GM19043 (cell line): ENCODE results near the gene ZNRF1.
A peak's percentile ranks its signal among the peaks of the same experiment; 100 is the strongest.

ENCODE experiments used
- ATAC-seq: cut with Tn5 transposase; IDR thresholded peaks from one replicate; pipeline ENCODE4 v1.9.1; 2021; ENCODE audit warnings: low read depth; ENCODE audit not compliant: unreplicated experiment

Gene ZNRF1

GRCh38 chr16:75130150-75130771, 131.4 kb downstream of the ZNRF1 start:
- no peak for ATAC-seq

GRCh38 chr16:75131081-75131480, 132.3 kb downstream of the ZNRF1 start:
- no peak for ATAC-seq

GRCh38 chr16:75138233-75138632, 139.4 kb downstream of the ZNRF1 start:
- ATAC-seq: no peak

- no peak for ATAC-seq
Observed at GRCh38 chr16:75138636-75139035, 139.8 kb downstream of the ZNRF1 start.

- ATAC-seq: no peak
Observed at GRCh38 chr16:75139498-75139897, 140.7 kb downstream of the ZNRF1 start.

- no peak for ATAC-seq
Observed at GRCh38 chr16:75143941-75144340, 145.1 kb downstream of the ZNRF1 start.

- no peak for ATAC-seq
Observed at GRCh38 chr16:75147968-75148310, 149.1 kb downstream of the ZNRF1 start.

- ATAC-seq: peak; percentile 87
Observed at GRCh38 chr16:75148311-75149195, 149.7 kb downstream of the ZNRF1 start, which contains the start of gene ZFP1. Gene ZFP1, plus strand, starts transcription at chr16:75148524. Its CDS starts 4,428 bp downstream, at chr16:75152952.

GRCh38 chr16:75151798-75152197, 153.0 kb downstream of the ZNRF1 start:
- no peak for ATAC-seq

GRCh38 chr16:75152635-75153034, 153.8 kb downstream of the ZNRF1 start:
- ATAC-seq: no peak

- no peak for ATAC-seq
Observed at GRCh38 chr16:75160386-75160785, 161.6 kb downstream of the ZNRF1 start.
